Measurements from ENCODE around the gene JAKMIP2. TPM values are rescaled to one million over a fixed set of nuclear protein-coding genes. Genes with fewer than 3 reads are reported as not detected.

The JAKMIP2 gene
- total RNA-seq, 1 experiment from 2014 or later, result 10.9 TPM

- TF ChIP-seq AR (CRISPR knock-in tag; IDR thresholded peaks at IDR 0.05), result no peak
Observed at GRCh38 chr5:147666419-147666818, 116.1 kb downstream of the JAKMIP2 start (continued).

- ChIA-PET CTCF (no interaction called here), POLR2A (no interaction called here)
- no peak for TF ChIP-seq IRF2 (CRISPR knock-in tag; IDR thresholded peaks at IDR 0.05; ENCODE audit: borderline replicate concordance, low read depth)
- TF ChIP-seq NR1H2 (CRISPR knock-in tag; IDR thresholded peaks at IDR 0.05), result no peak
- no peak for TF ChIP-seq JAZF1 (CRISPR knock-in tag; IDR thresholded peaks at IDR 0.05)
- TF ChIP-seq ESRRA (CRISPR knock-in tag; IDR thresholded peaks at IDR 0.05; ENCODE audit: borderline replicate concordance), result no peak
- TF ChIP-seq TEAD4 (CRISPR knock-in tag; IDR thresholded peaks at IDR 0.05), result no peak
- no peak for TF ChIP-seq PREB (CRISPR knock-in tag; IDR thresholded peaks at IDR 0.05; ENCODE audit: borderline replicate concordance)
- TF ChIP-seq TEAD1 (CRISPR knock-in tag; IDR thresholded peaks at IDR 0.05), result no peak
- no peak for TF ChIP-seq IRF1 (CRISPR knock-in tag; IDR thresholded peaks at IDR 0.05)
- no peak for TF ChIP-seq SP1 (CRISPR knock-in tag; conservative IDR thresholded peaks at IDR 0.05)
- TF ChIP-seq ZNF138 (CRISPR knock-in tag; conservative IDR thresholded peaks at IDR 0.05), result no peak
- TF ChIP-seq ZNF423 (CRISPR knock-in tag; IDR thresholded peaks at IDR 0.05), result no peak
- TF ChIP-seq ZNF232 (CRISPR knock-in tag; IDR thresholded peaks at IDR 0.05), result no peak
- Mint-ChIP-seq H3K9me3 (no peaks in the 10 kb centered on the region), H3K27ac (no peak overlapping the region), H3K27me3 (ENCODE audit: low read depth) (no peaks in the 10 kb centered on the region), H3K4me3 (no peak overlapping the region), H3K36me3 (peaks cover 50% of the 10 kb centered on the region), H3K4me1 (peaks cover 20% of the 10 kb centered on the region)
- ATAC-seq (no peak), DNase-seq (ENCODE audit: low spot score) (no peak)
Observed at GRCh38 chr5:147661541-147661940, 121.0 kb downstream of the JAKMIP2 start.

GRCh38 chr5:147659166-147659929 is 123.2 kb downstream of the JAKMIP2 start:
- POLR2A ChIA-PET, result no interaction called here
- ATAC-seq, result peak; percentile 43

GRCh38 chr5:147658293-147658932 is 124.1 kb downstream of the JAKMIP2 start:
- CTCF ChIA-PET, result interaction anchor here (0.9 to 1.3 kb wide), 2 partner anchors 31 to 165 kb away, joined by 3 read pairs; no protein-coding TSS in a partner anchor

More at GRCh38 chr5:147659166-147659929, 123.2 kb downstream of the JAKMIP2 start:
- Mint-ChIP-seq H3K27me3 (ENCODE audit: low read depth) (no peaks in the 10 kb centered on the region), H3K27ac (peak overlapping the region; percentile 50; the same call in 1 of the 2 replicates), H3K9me3 (peaks cover 14% of the 10 kb centered on the region; the same call in 1 of the 2 replicates), H3K36me3 (peaks cover 64% of the 10 kb centered on the region), H3K4me1 (peaks cover 20% of the 10 kb centered on the region), H3K4me3 (no peak overlapping the region)
- TF ChIP-seq GABPB1 (CRISPR knock-in tag; IDR thresholded peaks at IDR 0.05) (peak; percentile 62; the same call in 1 of the 2 replicates), EMX1 (CRISPR knock-in tag; IDR thresholded peaks at IDR 0.05) (no peak)
- DNase-seq (ENCODE audit: low spot score), result no peak
- CTCF ChIA-PET, result interaction anchor here (1.3 kb wide), 1 partner anchor 164 kb away, joined by 3 read pairs; no protein-coding TSS in a partner anchor

More at GRCh38 chr5:147658293-147658932, 124.1 kb downstream of the JAKMIP2 start:
- peak; percentile 83 for ATAC-seq
- H3K36me3 Mint-ChIP-seq, result peaks cover 56% of the 10 kb centered on the region
- peak overlapping the region; percentile 71; the same call in 1 of the 2 replicates for H3K27ac Mint-ChIP-seq
- no peak for DNase-seq (ENCODE audit: low spot score)
- no peak for TF ChIP-seq ZNF263 (CRISPR knock-in tag; IDR thresholded peaks at IDR 0.05; ENCODE audit: low read depth)
- no peak for TF ChIP-seq ZNF671 (CRISPR knock-in tag; IDR thresholded peaks at IDR 0.05)
- TF ChIP-seq ZNF138 (CRISPR knock-in tag; conservative IDR thresholded peaks at IDR 0.05), result no peak
- TF ChIP-seq NFATC4 (CRISPR knock-in tag; IDR thresholded peaks at IDR 0.05), result no peak
- no peaks in the 10 kb centered on the region for H3K27me3 Mint-ChIP-seq (ENCODE audit: low read depth)
- H3K9me3 Mint-ChIP-seq, result peaks cover 16% of the 10 kb centered on the region; the same call in 1 of the 2 replicates
- POLR2A ChIA-PET, result no interaction called here
- H3K4me1 Mint-ChIP-seq, result peaks cover 20% of the 10 kb centered on the region
- H3K4me3 Mint-ChIP-seq, result no peak overlapping the region
